HuH-7 (cell line): ENCODE measurements around the gene SDK1.

Experiments
- DNase-seq: peaks from one replicate; pipeline ENCODE4 v3.0.0; 2011; ENCODE audit warnings: low spot score

SDK1 gene

DNA sequence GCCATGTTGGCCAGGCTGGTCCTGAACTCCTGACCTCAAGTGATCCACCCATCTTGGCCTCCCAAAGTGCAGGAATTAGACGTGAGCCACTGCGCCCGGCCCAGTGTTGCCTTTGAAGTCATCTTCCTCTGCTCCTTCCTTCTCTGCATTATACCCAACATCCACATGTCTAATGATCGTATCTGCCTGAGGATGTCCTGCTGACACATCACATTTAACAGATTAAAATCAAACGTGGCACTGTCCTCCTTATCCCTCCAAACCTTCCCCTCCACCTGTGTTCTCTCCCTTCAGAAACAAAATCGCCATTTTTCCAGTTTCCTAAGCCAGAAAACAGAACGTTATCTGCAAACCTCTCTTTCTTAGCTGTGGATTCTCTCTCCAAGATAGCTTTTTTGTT is 8.4 kb upstream of the SDK1 start:
- no peak for DNase-seq

DNA sequence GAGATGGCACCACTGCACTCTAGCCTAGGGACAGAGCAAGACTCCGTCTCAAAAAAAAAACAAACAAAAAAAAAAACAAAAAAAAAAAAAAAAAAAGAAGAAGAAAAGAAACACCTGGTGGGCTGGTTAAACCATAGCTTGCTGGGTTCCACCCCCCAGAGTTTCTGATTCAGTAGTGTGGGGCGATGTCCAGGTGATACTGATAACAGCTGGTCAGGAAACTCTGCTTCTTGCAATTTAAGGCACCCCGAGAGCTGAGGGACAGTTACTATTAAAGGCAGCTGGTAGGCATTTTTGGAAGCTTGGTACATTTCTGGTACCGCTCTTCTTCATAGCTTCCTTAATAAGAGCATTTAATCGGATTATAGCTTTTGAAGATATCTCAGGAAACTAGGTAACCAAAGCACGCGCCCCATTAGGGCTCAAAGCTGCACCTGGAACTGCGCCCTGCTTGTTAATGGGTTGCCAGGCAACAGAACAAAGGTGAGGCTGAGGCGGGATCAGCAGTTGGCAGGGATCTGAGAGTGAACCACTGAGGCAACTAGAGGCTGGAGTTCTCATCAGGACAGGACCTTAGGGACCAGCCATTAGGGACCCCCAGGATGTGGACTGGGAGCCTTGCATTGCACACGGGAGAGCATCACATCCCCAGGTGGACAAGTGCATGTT is 6.5 kb upstream of the SDK1 start:
- no peak for DNase-seq

DNA sequence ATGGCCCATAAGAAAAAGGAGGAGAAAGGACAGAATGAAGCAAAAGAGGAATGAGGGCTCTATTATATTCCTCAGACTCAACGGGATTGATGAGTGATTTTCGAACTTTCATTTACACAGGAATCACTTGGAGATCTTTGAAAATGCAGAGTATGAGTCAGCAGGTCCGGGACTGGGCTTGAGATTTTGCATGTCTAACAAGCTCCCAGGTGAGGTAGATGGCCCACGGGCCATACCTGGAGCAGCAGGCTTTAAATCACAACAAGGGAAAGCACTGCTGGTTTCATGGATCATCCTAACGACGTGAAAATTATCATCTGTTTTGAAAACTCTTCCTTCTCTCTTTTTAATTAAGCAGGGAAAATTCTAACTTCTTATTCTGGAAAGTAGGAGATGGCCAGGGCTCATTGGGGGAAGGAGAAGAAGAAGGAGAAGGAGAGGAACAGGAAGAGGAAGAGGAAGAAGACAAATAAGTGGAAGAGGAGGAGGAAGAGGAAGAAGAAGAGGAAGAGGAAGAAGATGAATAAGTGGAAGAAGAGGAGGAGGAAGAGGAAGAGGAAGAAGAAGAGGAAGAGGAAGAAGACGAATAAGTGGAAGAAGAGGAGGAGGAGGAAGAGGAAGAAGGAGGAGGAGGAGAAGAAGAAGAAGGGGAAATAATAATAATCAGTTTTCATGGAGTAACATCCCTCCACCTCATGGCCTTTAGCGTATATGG is 3.8 kb upstream of the SDK1 start:
- DNase-seq = no peak

DNA sequence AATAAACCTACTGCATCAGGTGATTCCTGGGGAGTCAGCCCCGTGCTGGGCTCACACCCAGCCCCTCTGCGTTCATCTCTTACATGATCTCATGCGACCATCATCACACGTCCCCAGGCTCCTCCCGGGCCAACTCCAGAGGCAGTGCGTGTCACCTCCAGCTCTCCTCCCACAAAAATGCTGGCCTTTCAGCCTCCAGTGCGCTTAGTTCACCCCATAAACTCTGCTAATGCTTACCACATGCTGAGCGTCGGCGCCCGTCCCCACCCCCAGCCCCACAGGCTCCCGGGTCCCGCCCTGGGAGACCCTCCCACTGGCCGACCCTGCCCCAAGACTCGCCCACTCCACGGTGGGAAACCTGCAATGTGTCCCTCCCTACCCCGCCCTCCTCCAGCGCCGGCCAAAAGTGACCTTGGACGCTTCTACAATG is 816 bp upstream of the SDK1 start:
- DNase-seq = no peak

DNA sequence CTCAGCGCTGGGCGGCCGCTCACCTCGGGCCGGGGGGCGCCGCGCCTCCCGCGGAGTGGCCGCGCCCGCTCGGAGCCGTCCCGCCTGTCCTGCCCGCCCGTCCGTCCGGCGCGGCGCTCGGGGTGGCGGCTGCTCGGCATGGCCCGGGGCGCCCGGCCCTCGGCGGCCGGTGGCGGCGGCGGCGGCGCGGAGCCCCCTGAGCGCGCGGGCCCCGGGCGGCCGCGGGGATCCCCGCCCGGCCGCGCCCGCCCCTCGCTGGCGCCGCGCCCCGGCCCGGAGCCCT is 338 bp downstream of the SDK1 start:
- DNase-seq = no peak

DNA sequence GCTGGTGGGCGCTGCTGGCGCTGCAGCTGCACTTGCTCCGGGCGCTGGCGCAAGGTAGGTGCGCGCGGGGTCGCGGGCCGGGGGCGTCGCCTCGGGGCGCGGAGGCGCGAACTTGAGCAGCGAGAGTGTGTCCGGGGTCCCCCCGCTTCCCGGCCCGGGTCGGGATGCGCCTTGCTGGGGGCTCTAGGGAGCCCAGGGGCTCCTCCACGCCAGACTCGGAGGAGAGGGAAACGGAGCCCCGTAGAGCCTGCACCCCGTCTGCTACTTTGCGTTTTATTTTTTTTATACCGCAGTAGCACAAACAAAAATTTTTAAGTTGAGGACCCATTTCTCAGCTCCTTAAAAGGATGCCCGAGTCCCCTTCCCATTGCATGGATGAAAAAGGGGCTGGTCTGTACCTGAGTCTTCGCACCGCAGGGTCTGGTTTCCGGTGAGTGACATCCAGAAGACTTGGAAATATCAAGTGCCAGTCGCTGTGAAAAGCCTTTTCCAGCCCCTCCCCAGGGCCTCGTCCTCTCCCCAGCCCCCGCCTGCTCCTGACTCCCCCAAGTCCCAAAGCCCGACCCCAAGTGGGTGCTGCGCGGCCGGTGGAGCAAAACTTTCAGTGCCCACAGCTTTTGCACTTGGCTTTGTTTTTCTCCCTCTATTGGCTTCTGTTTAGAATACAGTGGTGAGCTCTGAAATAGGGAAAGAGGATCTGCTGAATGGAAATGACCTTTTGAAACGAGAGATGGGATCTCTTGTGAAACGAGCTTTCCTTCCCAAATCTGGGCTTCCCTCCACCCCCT is 973 bp downstream of the SDK1 start:
- DNase-seq = no peak

DNA sequence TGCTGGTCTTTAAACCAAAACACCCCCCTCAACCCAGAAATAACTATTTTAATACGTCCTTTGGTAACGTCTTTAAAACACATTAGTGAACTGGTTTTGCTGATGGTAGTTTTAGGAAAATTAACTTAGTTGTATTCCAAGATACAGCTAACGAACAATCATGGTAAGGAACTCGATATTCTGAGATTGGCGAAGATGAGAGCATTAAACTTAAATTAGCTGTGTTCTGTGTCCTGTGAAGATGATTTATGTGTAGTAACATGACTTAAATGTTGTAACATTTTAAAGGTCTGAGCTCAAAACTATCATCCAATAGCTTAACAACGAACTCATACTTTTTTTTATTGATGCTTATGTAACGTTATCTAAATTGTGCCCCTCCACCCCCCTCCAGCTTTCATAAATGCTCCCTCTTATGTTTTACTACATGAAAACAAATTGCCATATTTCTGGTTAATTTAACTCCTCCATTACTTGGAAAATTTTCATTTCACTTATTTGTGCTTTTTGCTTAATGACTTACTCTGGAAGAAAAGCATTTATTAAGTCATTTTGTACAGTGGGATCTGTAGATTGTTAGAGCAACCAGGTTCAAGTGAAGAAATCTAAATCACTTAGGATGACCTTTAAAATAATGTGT is 1.7 kb downstream of the SDK1 start:
- no peak for DNase-seq

DNA sequence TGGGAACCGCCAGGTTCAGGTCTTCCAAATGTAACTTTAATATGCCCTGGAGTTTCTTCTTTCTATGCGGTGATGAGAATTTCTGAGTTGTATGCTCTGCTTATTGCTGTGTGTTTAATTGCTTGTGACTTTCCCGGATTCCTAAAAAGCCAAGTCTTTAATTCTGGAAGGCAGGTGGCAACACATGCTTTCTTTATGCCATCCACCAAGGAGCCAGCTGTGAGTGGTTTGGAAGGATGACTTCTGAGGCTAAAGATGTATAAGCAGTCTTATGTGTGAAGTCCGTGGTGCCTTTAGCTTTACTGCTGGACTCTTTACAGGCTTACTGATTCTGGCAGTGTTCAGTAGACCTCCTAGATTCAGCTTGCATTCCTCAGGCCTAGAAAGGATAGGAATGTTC is 3.1 kb downstream of the SDK1 start:
- no peak for DNase-seq

DNA sequence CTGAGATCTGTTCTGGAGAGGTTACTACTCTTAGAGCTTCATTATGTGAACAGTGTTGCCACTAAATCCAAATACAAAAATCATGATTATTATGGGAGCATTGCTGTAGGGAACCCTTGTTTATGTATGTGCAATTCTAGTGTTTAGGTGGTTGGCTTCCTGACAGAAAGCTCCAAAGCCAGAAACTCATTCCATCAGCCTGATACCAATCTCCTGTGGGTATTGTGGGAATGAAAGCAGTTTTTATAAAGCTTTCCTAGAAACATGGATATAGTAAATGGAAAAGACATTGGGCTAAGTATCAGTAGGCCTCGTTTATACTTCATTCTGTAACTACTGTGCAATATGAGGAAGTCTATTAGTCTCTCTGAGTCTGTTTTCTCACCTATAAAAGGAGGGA is 6.4 kb downstream of the SDK1 start:
- no peak for DNase-seq

DNA sequence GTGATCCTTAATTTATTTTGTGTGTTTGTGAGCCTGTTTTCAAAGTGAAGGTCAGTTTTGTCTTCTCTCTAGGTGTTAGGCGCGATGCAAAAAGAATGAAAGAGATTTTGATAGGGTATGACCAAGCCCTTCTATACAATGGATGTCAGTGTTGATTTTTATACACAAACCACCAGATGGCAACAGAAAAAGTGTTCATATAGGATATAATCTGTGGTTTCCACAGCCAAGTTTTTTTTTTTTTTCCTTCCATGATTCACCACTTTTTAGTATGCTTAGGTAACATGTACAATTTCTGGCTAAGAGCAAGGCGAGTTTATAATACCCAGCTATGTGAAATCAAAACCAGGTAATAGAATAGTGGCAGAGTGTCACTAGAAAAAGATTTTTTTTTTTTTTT is 8.1 kb downstream of the SDK1 start:
- DNase-seq = no peak

DNA sequence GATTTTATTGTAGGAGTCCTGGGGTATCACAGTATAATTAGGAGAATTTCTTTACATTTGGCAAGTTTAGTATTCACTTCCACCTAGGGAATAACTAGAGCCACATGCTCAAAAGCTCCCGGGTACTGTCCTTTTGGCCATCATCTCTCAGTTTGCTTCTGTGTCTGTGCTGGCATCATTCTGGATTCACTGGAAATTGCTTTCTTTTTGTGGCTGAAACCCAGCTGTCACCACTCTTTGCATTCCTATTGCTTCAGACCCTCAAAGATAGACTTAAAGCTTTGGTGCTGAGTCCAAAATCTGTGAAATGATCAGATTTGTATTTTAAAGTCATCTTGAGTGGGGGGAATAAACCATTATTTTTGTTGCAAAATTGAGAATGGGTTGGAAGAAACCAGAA is 8.9 kb downstream of the SDK1 start:
- no peak for DNase-seq

DNA sequence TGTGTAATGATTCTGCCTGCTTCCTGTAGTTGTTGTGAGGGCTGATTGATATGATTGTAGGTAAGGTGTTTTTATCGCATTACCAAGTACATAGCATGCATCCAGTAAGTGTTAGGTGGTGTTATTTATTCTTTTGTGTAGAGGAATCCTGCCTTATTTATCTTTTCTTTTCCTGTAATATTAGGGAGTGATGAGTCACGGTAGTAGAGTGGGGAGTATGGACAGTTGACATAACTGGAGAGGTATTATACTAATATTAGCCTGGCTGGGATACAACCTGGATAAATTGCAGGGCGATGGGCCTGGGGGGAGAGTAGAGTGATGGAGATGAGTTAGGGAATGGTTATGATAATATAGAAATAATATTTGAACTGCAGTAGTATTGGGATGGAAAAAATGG is 9.8 kb downstream of the SDK1 start:
- no peak for DNase-seq

DNA sequence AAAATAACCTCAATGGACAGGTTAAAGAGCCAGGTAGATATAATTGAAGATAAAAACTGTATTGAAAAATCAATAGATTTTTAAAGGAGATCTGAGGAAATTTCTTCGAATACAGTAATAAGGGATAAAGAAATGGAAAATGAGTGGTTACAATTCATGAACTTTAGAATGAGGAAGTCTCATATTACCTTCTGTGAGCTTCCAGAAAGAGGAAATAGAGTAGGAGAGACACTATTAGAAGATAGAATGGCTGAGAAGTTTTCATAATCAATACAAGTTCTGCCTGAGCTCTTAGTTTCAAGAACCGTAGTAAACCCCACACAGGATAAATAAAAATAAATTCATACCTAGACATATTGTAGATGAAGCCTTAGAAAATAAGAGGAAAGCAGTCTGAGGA is 11.5 kb downstream of the SDK1 start:
- no peak for DNase-seq

DNA sequence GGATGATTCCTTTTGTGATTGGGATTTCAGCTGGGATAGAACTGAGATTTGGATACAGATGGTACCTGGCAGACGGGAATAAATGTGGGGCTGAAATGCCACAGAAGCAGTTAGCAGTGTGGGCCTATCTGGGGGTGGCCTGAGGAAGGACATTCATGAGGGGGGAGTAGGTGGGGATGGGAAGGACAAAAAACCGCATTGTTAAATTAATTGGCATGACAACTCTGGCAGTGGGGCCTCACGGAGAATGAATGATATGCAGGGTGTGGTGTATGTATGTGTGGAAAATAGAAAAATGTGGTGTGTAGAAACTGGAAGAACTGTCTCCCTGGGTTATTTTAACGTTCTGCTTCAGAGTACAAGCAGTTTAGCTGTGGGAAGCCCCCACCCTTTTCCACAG is 17.8 kb downstream of the SDK1 start:
- no peak for DNase-seq

DNA sequence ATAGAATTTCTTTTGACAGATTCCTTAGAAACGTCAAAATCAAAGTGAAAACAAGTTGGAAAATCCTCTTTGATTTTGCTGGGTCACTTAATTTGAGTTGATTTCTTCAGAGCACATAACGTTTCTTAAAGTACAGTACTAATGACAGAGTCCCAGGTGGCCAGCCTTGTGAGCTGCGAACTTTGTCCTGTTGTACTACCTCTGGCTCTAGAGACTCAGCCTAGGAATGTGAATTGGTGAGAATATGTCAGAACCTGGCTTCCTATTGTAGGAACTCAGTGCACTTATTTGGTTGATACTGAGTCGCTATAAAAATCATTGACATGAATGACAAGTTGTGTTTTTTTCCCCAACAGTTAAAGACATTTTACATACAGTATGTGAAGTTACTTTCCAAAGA is 20.2 kb downstream of the SDK1 start:
- no peak for DNase-seq

DNA sequence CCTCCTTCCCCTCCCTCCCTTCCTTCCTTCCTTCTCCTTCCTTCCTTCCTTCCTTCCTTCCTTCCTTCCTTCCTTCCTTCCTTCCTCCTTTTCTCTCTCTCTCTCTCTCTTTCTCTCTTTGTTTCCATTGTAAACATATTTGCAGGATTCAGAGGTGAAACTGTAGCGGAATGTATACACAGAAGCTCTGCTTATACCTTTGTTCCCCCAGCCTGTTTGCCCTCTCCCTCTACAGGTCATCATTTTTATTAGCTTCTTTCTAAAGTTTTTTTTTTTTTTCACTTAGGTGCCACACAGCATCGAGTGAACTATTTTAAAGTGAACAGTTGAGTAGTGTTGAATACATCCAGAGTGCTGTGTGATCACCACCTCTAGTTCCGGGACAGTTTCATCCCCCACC is 20.7 kb downstream of the SDK1 start:
- DNase-seq = no peak

DNA sequence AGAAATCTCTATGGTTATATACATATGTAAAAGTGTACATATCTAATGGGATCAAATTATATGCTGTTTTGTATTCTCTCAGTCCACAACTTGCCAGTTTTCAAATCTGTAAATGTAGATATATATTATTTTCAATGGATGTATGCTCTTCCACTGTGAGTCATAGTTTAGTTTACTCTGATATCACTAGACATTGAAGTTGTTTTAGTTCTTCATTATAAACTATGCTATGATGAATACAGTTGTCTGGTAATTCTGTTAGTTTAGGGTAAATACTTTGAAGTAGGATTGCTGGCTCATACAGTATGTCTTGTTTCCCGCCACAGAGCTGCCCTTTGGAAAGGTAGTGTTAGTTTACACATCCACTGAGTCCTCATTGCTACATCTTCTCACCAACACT is 25.2 kb downstream of the SDK1 start:
- no peak for DNase-seq

DNA sequence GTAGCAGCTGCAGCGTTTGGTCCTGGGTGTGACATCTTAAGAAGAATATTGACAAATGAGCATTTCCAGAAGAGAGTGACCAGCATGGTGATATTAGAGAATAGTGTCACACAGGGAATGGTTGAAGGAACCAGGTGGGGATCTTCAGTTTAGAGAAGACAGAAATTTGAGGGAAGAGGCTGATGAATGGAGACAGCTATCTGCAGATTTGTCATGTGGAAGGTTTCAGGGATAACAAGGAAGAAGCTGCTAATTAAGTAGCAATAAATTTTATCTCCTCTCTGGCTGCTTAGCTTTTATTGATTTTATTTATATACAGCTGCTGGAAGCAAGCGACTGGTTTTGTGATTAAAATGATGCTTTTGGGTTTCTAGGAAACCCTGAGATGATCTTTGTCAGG is 26.0 kb downstream of the SDK1 start:
- no peak for DNase-seq

DNA sequence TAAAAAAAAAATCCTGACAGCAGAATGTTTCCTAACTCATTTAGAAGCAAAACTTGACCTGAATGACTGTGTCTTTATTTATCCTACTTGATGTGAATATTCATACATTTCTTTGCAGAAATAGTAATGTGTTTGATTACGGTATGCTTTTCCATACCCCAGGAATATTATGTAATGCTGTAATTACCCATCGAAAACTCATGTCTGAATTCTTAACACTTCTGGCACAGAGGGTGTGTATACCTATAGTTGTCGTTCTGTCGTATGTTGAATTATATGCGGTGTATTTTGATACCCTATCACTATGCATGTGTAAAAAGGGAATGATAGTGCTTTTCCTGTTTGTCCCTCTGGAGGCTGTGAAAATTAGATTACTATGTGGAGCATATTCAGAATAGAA is 26.6 kb downstream of the SDK1 start:
- no peak for DNase-seq

DNA sequence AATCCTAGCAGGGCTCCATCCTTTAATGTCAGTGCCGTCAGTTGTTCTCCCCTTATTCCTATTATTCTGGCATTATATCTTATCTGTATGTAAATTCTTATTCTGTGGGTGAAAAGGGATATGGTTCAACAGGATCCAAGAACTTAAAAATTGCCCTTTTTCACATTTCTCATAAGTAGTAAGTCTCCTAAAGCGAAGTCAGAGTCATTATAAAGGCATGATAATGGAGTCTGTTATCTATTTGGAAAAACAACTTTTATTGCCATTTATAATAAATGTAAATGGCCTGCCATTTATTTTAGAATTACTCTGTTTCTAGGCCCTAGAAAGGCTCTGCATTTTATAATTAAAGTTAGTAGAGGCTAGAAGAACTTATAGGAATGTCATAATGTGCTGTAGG is 31.3 kb downstream of the SDK1 start:
- no peak for DNase-seq

DNA sequence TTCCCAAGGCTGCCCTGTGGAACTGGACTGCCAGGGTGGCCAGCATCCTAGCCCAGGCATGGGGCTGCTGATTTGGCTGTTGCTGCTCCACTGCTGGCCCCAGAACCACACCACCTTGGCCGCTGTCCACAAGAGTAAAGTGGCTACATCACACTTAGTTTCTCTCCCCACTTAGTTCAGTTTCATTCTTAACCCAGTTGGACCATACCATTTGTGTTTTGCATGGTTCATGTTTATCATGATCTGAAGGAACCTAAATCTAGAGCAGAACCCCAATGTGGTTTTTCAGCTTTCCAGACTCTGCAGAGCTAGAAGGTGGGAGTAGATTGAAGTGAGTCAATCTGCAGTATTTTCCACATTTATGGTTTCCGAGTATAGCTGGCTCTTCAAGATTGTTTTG is 32.8 kb downstream of the SDK1 start:
- DNase-seq = no peak

DNA sequence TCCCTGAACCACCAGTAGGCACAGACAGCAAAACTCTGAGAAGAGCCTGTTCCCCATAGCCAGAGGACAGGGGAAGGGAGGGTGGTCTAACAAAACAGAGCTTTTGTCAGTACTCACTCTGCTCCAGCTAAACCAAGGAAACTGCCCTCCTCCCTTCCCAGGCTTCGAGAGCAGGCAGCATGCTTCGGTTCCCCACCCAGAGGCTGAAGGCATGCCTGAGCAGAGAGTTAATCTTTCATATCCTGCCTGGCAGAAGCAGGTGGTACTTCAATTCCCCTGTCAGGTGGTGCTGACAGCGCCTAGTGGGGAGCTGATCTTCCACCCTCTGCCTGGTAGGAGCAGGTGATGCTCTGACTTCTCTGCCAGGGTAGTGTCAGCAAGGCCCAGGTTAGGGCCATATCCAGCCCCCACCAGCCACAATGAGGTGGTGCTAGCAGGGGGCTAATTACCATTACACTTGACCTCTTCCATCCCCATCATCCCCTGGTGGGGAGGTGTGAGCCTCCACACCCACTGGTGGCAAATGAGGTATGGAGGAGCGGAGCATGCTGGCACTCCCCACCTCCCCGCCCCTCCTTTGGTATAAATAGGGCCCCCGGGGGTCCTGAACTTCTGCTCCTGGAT is 35.1 kb downstream of the SDK1 start:
- DNase-seq = no peak

DNA sequence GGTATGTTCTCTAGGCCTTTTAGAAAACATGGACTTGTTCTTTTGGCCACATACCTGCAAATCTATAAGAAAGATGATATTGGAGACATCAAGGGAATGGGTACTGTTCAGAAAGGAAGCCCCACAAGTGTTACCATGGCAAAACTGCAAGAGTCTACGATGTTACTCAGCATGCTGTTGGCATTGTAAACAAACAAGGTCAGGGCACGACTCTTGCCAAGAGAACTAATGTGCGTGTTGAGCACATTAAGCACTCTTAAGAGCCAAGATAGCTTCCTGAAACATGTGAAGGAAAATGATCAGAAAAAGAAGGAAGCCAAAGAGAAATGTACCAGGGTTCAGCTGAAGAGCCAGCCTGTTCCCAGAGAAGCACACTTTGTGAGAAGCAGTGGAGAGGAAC is 37.1 kb downstream of the SDK1 start:
- no peak for DNase-seq
